ENCODE results near the gene ALOX15B. TPM values are rescaled to one million over a fixed set of nuclear protein-coding genes. Genes with fewer than 3 reads are reported as not detected.

Gene ALOX15B
- total RNA-seq, 1 experiment from 2014 or later = 0.30 TPM

DNA sequence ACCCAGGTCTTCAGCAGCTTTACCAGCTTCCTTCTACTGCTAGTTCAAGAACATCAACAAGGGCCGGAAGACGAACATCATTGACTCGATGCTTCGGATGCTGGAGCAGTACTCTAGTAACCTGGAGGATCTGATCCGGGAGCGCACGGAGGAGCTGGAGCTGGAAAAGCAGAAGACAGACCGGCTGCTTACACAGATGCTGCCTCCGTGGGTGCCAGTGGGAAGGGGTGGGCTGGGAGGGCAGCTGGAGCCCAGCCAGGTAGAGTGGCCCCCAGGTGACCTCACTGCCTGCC, 24.4 kb upstream of the ALOX15B start:
- Histone ChIP-seq H3K4me3 (replicated peaks in 1 of 2; ENCODE audit: low read depth in 1 of 2, low read length in 2 of 2) (no peak overlapping the region), H3K27ac (ENCODE audit: low read depth, low read length) (no peak overlapping the region), H3K4me2 (ENCODE audit: low read length) (no peak overlapping the region), H2AFZ (ENCODE audit: low read depth, low read length, poor library complexity, severe bottlenecking) (no peak overlapping the region), H3K36me3 (ENCODE audit: control insufficient read depth in 1 of 2, insufficient read depth in 2 of 2, low read length in 2 of 2) (no peaks in the 10 kb centered on the region), H4K20me1 (ENCODE audit: insufficient read depth) (no peaks in the 10 kb centered on the region), H3K9me2 (ENCODE audit: insufficient read depth) (no peaks in the 10 kb centered on the region), H3K9ac (ENCODE audit: low read length) (no peak overlapping the region), H3K9me3 (ENCODE audit: control insufficient read depth in 1 of 2, insufficient read depth in 1 of 2, low read depth in 1 of 2, low read length in 2 of 2) (no peaks in the 10 kb centered on the region), H3K4me1 (ENCODE audit: control insufficient read depth in 1 of 2, insufficient read depth in 2 of 2, low read length in 2 of 2) (peaks cover 8 to 41% of the 10 kb centered on the region in 2 experiments; a peak in 3 of 4 replicates), H3K27me3 (ENCODE audit: insufficient read depth, low read length) (no peaks in the 10 kb centered on the region), H3K79me2 (ENCODE audit: insufficient read depth, low read length) (no peaks in the 10 kb centered on the region)
- no TSS peak for BruUV-seq (replicated peaks)
- CTCF ChIA-PET = no interaction called here
- DNase-seq (ENCODE audit: low read depth, low spot score) = no peak
- intact Hi-C loops (cut with micrococcal nuclease) = no loop called here
- RAD21 ChIA-PET (ENCODE audit: low non-redundant PET in 1 of 2, low total read pairs in 2 of 2, uncharacterized antibody in 2 of 2, unreplicated experiment in 2 of 2) = no interaction called here
- POLR2A ChIA-PET = no interaction called here
- no peak for ATAC-seq
- TF ChIP-seq SIN3A (IDR thresholded peaks at IDR 0.05; ENCODE audit: low read depth) = no peak

DNA sequence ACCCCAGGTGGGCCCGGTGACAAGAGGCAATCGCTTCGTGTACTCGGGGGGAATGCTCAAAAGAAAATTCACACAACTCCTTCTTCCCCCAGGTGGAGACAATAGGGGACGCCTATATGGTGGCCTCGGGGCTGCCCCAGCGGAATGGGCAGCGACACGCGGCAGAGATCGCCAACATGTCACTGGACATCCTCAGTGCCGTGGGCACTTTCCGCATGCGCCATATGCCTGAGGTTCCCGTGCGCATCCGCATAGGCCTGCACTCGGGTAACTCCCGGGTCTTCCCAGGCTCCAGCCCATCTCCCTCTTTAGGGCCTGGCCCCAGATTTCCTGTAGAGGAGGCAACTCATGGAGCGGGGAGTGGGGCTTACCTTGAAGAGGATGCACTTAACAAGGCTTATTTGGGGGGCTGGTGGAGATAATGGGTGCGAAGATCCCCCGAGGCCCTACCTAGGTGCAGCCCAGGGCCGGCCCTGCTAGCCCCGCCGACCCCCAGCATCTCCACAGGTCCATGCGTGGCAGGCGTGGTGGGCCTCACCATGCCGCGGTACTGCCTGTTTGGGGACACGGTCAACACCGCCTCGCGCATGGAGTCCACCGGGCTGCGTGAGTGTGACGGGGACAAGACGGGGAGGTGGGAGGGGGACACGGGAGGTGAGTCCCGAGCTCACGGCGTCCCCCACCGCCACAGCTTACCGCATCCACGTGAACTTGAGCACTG, 23.5 kb upstream of the ALOX15B start:
- no peak for DNase-seq (ENCODE audit: low read depth, low spot score)
- no peaks in the 10 kb centered on the region for H3K27me3 ChIP-seq (ENCODE audit: insufficient read depth, low read length)
- intact Hi-C loops (cut with micrococcal nuclease) = no loop called here
- H2AFZ ChIP-seq (ENCODE audit: low read depth, low read length, poor library complexity, severe bottlenecking) = no peak overlapping the region
- H3K4me1 ChIP-seq (ENCODE audit: control insufficient read depth in 1 of 2, insufficient read depth in 2 of 2, low read length in 2 of 2) = peaks cover 8 to 45% of the 10 kb centered on the region in 2 experiments; a peak in 3 of 4 replicates
- ChIA-PET RAD21 (ENCODE audit: low non-redundant PET in 1 of 2, low total read pairs in 2 of 2, uncharacterized antibody in 2 of 2, unreplicated experiment in 2 of 2) (interaction anchor here in 1 of 2 experiments (0.6 to 1.0 kb wide), 3 partner anchors 25 to 32 kb away, joined by 3 to 6 read pairs (median 3); no protein-coding TSS in a partner anchor), CTCF (interaction anchor here (0.7 to 2.8 kb wide), 8 partner anchors 14 to 271 kb away, joined by 3 to 19 read pairs (median 6); no protein-coding TSS in a partner anchor), POLR2A (interaction anchor here (1.7 kb wide), 1 partner anchor 26 kb away, joined by 6 read pairs; no protein-coding TSS in a partner anchor)
- no peaks in the 10 kb centered on the region for H3K9me2 ChIP-seq (ENCODE audit: insufficient read depth)
- H3K36me3 ChIP-seq (ENCODE audit: control insufficient read depth in 1 of 2, insufficient read depth in 2 of 2, low read length in 2 of 2) = no peaks in the 10 kb centered on the region
- BruUV-seq (replicated peaks) = no TSS peak
- TF ChIP-seq, protein P1, sequence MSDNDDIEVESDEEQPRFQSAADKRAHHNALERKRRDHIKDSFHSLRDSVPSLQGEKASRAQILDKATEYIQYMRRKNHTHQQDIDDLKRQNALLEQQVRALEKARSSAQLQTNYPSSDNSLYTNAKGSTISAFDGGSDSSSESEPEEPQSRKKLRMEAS (IDR thresholded peaks at IDR 0.05) = no peak
- TF ChIP-seq TCF7L2 (IDR thresholded peaks at IDR 0.05; ENCODE audit: borderline replicate concordance, extremely low read depth, insufficient read depth, insufficient read length) (no peak), ZNF274 (IDR thresholded peaks at IDR 0.05; ENCODE audit: low read depth, low read length) (no peak), SRF (IDR thresholded peaks at IDR 0.05; ENCODE audit: low read depth) (no peak), FOSL1 (IDR thresholded peaks at IDR 0.05; ENCODE audit: low read depth) (no peak), EZH2 (IDR thresholded peaks at IDR 0.05) (no peak)
- no peaks in the 10 kb centered on the region for H4K20me1 ChIP-seq (ENCODE audit: insufficient read depth)
- no peak for ATAC-seq
- H3K4me2 ChIP-seq (ENCODE audit: low read length) = peak overlapping the region; percentile 98
- no peaks in the 10 kb centered on the region for H3K79me2 ChIP-seq (ENCODE audit: insufficient read depth, low read length)
- H3K27ac ChIP-seq (ENCODE audit: low read depth, low read length) = no peak overlapping the region; the same call in 1 of the 2 replicates
- H3K9me3 ChIP-seq (ENCODE audit: control insufficient read depth in 1 of 2, insufficient read depth in 1 of 2, low read depth in 1 of 2, low read length in 2 of 2) = no peaks in the 10 kb centered on the region
- peak overlapping the region; percentile 50 to 65 for H3K4me3 ChIP-seq (replicated peaks in 1 of 2; ENCODE audit: low read depth in 1 of 2, low read length in 2 of 2)
- H3K9ac ChIP-seq (ENCODE audit: low read length) = no peak overlapping the region

Data from HCT116 (cell line).